H1 (cell line): ENCODE measurements around the gene DKKL1. TPM values are rescaled to one million over a fixed set of nuclear protein-coding genes. Genes with fewer than 3 reads are reported as not detected.

Experiments used
- CTCF ChIA-PET: fragments of 300-600 bp; sonication (Branson Sonifier 250); formaldehyde crosslinking; loops from one replicate; lab custom pipeline; 2021; ENCODE audit not compliant: partially characterized antibody; lab: Charles Lee
- POLR2A ChIA-PET: fragments of 300-600 bp; sonication (Branson Sonifier 250); formaldehyde crosslinking; loops from one replicate; lab custom pipeline; 2021; ENCODE audit warnings: inconsistent platforms; ENCODE audit not compliant: partially characterized antibody; lab: Charles Lee
- DNase-seq, 2 experiments: peaks; one replicate each; pipeline versions ENCODE4 v3.0.0 to v3.0.0-alpha.2; 2010 to 2022; ENCODE audit warnings: low spot score in 2 of 2, low read depth in 1 of 2, mixed read lengths in 1 of 2
- FAIRE-seq: peaks from 2 replicates; lab custom pipeline; 2011; peaks lifted over from hg19 to GRCh38; lab: Jason Lieb, UNC
- H2AFZ ChIP-seq: 2 replicates; pipeline ENCODE4 v1.8.1; 2012; ENCODE audit warnings: low read length, inconsistent platforms
- H2AK5ac ChIP-seq: 2 replicates; pipeline ENCODE4 v1.6.1; 2013; ENCODE audit warnings: low read depth, low read length
- H2BK120ac ChIP-seq: replicated peaks from 2 replicates; pipeline ENCODE3; 2013; ENCODE audit warnings: low read depth, low read length, inconsistent platforms
- H2BK12ac ChIP-seq: 2 replicates; pipeline ENCODE4 v1.6.1; 2013; ENCODE audit warnings: low read depth, low read length
- H2BK15ac ChIP-seq: 2 replicates; pipeline ENCODE4 v1.6.1; 2013; ENCODE audit warnings: low read length
- H2BK20ac ChIP-seq: 2 replicates; pipeline ENCODE4 v1.6.1; 2013; ENCODE audit warnings: low read length
- H2BK5ac ChIP-seq: 2 replicates; pipeline ENCODE4 v1.6.1; 2013; ENCODE audit warnings: low read depth, low read length
- H3K14ac ChIP-seq: 2 replicates; pipeline ENCODE4 v1.6.1; 2013; ENCODE audit warnings: inconsistent platforms; ENCODE audit not compliant: insufficient read length
- H3K18ac ChIP-seq: 2 replicates; pipeline ENCODE4 v1.6.1; 2013; ENCODE audit warnings: low read length; ENCODE audit errors: extremely low read depth
- H3K23ac ChIP-seq: 2 replicates; pipeline ENCODE4 v1.6.1; 2013; ENCODE audit warnings: inconsistent platforms; ENCODE audit not compliant: insufficient read length
- H3K23me2 ChIP-seq: 2 replicates; pipeline ENCODE4 v1.6.1; 2013; ENCODE audit warnings: low read depth, low read length
- H3K27ac ChIP-seq: 2 replicates; pipeline ENCODE4 v1.6.1; 2011; ENCODE audit warnings: low read depth, low read length, inconsistent platforms
- H3K27me3 ChIP-seq, 4 experiments: replicated peaks in 1 of 4; 1 replicate in 1 of 4; 2 replicates in 3 of 4; pipeline versions ENCODE4 v1.6.1 to v1.8.1; 2011 to 2013; ENCODE audit warnings: low read length in 3 of 4, mild to moderate bottlenecking in 3 of 4, inconsistent platforms in 2 of 4, mixed read lengths in 2 of 4, moderate library complexity in 1 of 4; ENCODE audit not compliant: control insufficient read depth in 3 of 4, insufficient read depth in 3 of 4; ENCODE audit errors: extremely low read depth in 1 of 4
- H3K36me3 ChIP-seq, 4 experiments: 2 replicates each; pipeline versions ENCODE4 v1.6.1 to v1.8.1; 2011 to 2013; ENCODE audit warnings: mild to moderate bottlenecking in 4 of 4, low read length in 3 of 4, moderate library complexity in 2 of 4, control low read depth in 1 of 4, inconsistent platforms in 1 of 4; ENCODE audit not compliant: insufficient read depth in 4 of 4, control insufficient read depth in 2 of 4
- H3K4ac ChIP-seq: replicated peaks from 2 replicates; pipeline ENCODE3; 2013; ENCODE audit warnings: low read length, low read depth, mixed read lengths, inconsistent platforms; ENCODE audit not compliant: insufficient read length
- H3K4me1 ChIP-seq, 4 experiments: replicated peaks in 1 of 4; 1 replicate in 1 of 4; 2 replicates in 3 of 4; pipeline versions ENCODE4 v1.6.1 to v1.8.1; 2011 to 2013; ENCODE audit warnings: low read length in 3 of 4, inconsistent platforms in 2 of 4, mixed read lengths in 1 of 4; ENCODE audit not compliant: insufficient read depth in 4 of 4, control insufficient read depth in 3 of 4
- H3K4me2 ChIP-seq, 2 experiments: 2 replicates each; pipeline versions ENCODE4 v1.6.1 to v1.8.1; 2011 to 2013; ENCODE audit warnings: low read depth in 2 of 2, low read length in 2 of 2, control low read depth in 1 of 2, inconsistent platforms in 1 of 2, mild to moderate bottlenecking in 1 of 2; ENCODE audit not compliant: insufficient read depth in 1 of 2
- H3K4me3 ChIP-seq, 4 experiments: fragments of 200-600, 300-600 bp in 1 of 4; sonication (generic), shearing (Covaris generic), sonication (Bioruptor Twin) in 1 of 4; 2 replicates each; pipeline versions ENCODE4 v1.5.1 to v1.8.1; 2011 to 2016; ENCODE audit warnings: low read length in 4 of 4, low read depth in 3 of 4, control low read depth in 2 of 4, inconsistent platforms in 2 of 4, mild to moderate bottlenecking in 2 of 4, mixed read lengths in 1 of 4, moderate library complexity in 1 of 4; ENCODE audit not compliant: insufficient read depth in 2 of 4; ENCODE audit errors: extremely low read depth in 1 of 4
- H3K56ac ChIP-seq: replicated peaks from 2 replicates; pipeline ENCODE3; 2013; ENCODE audit warnings: low read depth, mild to moderate bottlenecking, mixed read lengths, low read length, inconsistent platforms; ENCODE audit not compliant: insufficient read length
- H3K79me1 ChIP-seq: 2 replicates; pipeline ENCODE4 v1.6.1; 2013; ENCODE audit warnings: low read depth, low read length, control low read depth
- H3K79me2 ChIP-seq, 2 experiments: 2 replicates each; pipeline versions ENCODE4 v1.6.1 to v1.8.1; 2012 to 2013; ENCODE audit warnings: low read length in 2 of 2, mild to moderate bottlenecking in 2 of 2, inconsistent platforms in 1 of 2; ENCODE audit not compliant: insufficient read depth in 2 of 2, control insufficient read depth in 1 of 2
- H3K9ac ChIP-seq, 4 experiments: replicated peaks in 1 of 4; 1 replicate in 1 of 4; 2 replicates in 3 of 4; pipeline versions ENCODE4 v1.6.1 to v1.8.1; 2011 to 2013; ENCODE audit warnings: low read depth in 3 of 4, low read length in 3 of 4, control low read depth in 2 of 4, mild to moderate bottlenecking in 2 of 4, moderate library complexity in 2 of 4, inconsistent platforms in 1 of 4; ENCODE audit errors: extremely low read depth in 1 of 4
- H3K9me3 ChIP-seq, 2 experiments: 2 replicates each; pipeline versions ENCODE4 v1.6.1 to v1.8.1; 2012 to 2013; ENCODE audit warnings: mild to moderate bottlenecking in 2 of 2, moderate library complexity in 2 of 2, control low read depth in 1 of 2, inconsistent platforms in 1 of 2, low read depth in 1 of 2, low read length in 1 of 2, mixed read lengths in 1 of 2; ENCODE audit not compliant: insufficient read depth in 2 of 2
- H4K20me1 ChIP-seq, 2 experiments: replicated peaks in 1 of 2; 2 replicates each; pipeline versions ENCODE3 to v1.8.1; 2011 to 2013; ENCODE audit warnings: inconsistent platforms in 2 of 2, low read length in 2 of 2, mild to moderate bottlenecking in 1 of 2; ENCODE audit not compliant: insufficient read depth in 2 of 2, control insufficient read depth in 1 of 2
- H4K5ac ChIP-seq: 2 replicates; pipeline ENCODE4 v1.6.1; 2013; ENCODE audit warnings: low read length, low read depth, mixed read lengths, inconsistent platforms; ENCODE audit not compliant: insufficient read length
- H4K8ac ChIP-seq: 2 replicates; pipeline ENCODE4 v1.8.0; 2013; ENCODE audit warnings: mild to moderate bottlenecking, moderate library complexity, low read length, inconsistent platforms; ENCODE audit not compliant: insufficient read depth; ENCODE audit errors: extremely low read depth
- H4K91ac ChIP-seq: replicated peaks from 2 replicates; pipeline ENCODE3; 2013; ENCODE audit warnings: low read length, mixed read lengths, inconsistent platforms; ENCODE audit not compliant: insufficient read length
- EGR1 ChIP-seq: IDR thresholded peaks from 2 replicates; pipeline ENCODE4 v1.6.1; 2011; ENCODE audit warnings: low read depth, low read length, borderline replicate concordance
- EP300 ChIP-seq, 2 experiments: IDR thresholded peaks; 1 replicate in 1 of 2; 2 replicates in 1 of 2; pipeline ENCODE4 v1.6.1; 2011 to 2012; ENCODE audit warnings: low read depth in 2 of 2, low read length in 2 of 2, mild to moderate bottlenecking in 2 of 2, borderline replicate concordance in 1 of 2, inconsistent platforms in 1 of 2, moderate library complexity in 1 of 2
- KDM5A ChIP-seq: fragments of 200-600 bp; IDR thresholded peaks from 2 replicates; pipeline ENCODE4 v1.7.1; 2012; ENCODE audit warnings: mild to moderate bottlenecking, low read length, inconsistent platforms, mixed read lengths
- RAD21 ChIP-seq, 2 experiments: IDR thresholded peaks in 1 of 2; conservative IDR thresholded peaks in 1 of 2; 2 replicates each; pipeline ENCODE4 v1.6.1; 2011; ENCODE audit warnings: low read depth in 2 of 2, low read length in 2 of 2, improper control_type of control experiment in 1 of 2, inconsistent platforms in 1 of 2, mild to moderate bottlenecking in 1 of 2, moderate library complexity in 1 of 2
- RBBP5 ChIP-seq: IDR thresholded peaks from 2 replicates; pipeline ENCODE4 v1.7.1; 2012; ENCODE audit warnings: low read depth, mild to moderate bottlenecking, inconsistent platforms, low read length, moderate library complexity, borderline replicate concordance
- WGBS, 2 experiments: shearing (Covaris generic) in 1 of 2; methylation state at CpG; one replicate each; pipeline versions ENCODE4 v1.1.6 to v1.1.7; 2013 to 2015; ENCODE audit warnings: low lambda C conversion rate in 2 of 2, mixed read lengths in 2 of 2, inconsistent platforms in 1 of 2, low coverage in 1 of 2, missing lambda C conversion rate in 1 of 2; ENCODE audit not compliant: insufficient replicate concordance in 2 of 2, insufficient coverage in 1 of 2, insufficient read length in 1 of 2; ENCODE audit errors: extremely low coverage in 1 of 2, missing lambda C conversion rate in 1 of 2; 5-methylcytosine and 5-hydroxymethylcytosine counted together
- polyA plus RNA-seq, 7 experiments: library from polyadenylated mRNA; depleted of rRNA in 3 of 7; stranded (reverse) in 5 of 7; unstranded in 2 of 7; fragments of >200 nt in 5 of 7; fragments of 200-250 nt in 2 of 7; gene quantifications; 1 replicate in 5 of 7; 2 replicates in 1 of 7; 4 replicates in 1 of 7; pipeline versions ENCODE4 v1.2.1 to v1.2.3, GENCODE V29; 2011 to 2013; ENCODE audit warnings: missing spikeins in 2 of 7, mixed read lengths in 2 of 7
- total RNA-seq: library from RNA; stranded (reverse); fragmentation: NEBNext Ultra II Directional; extraction: Animal tissue kit (Norgen Biotek cat#: 25700); gene quantifications from 2 replicates; pipeline ENCODE4 v1.2.1, GENCODE V29; 2021

DKKL1 gene
- total and polyA plus RNA-seq, 2 of the 8 experiments (the other 6 are each of a cell fraction or from before 2014, with no cell fraction given): 2.6 to 6.8 TPM

GRCh38 chr19:49340865-49341718 lies 22.6 kb upstream of the DKKL1 start:
- H3K56ac ChIP-seq: no peak overlapping the region
- H4K20me1 ChIP-seq: peaks cover 9 to 27% of the 10 kb centered on the region in 2 experiments
- TF ChIP-seq RAD21 (IDR thresholded peaks at IDR 0.05 in 1 of 2, conservative IDR thresholded peaks at IDR 0.05 in 1 of 2; ENCODE audit: low read depth in 2 of 2, low read length in 2 of 2) (no peak), EGR1 (no peak), KDM5A (no peak), RBBP5 (no peak), EP300 (IDR thresholded peaks at IDR 0.05; ENCODE audit: borderline replicate concordance in 1 of 2, low read depth in 2 of 2, low read length in 2 of 2) (no peak)
- no peaks in the 10 kb centered on the region for H3K79me1 ChIP-seq
- no peak overlapping the region for H2AFZ ChIP-seq
- no peak overlapping the region for H4K8ac ChIP-seq
- peaks cover 0 to 17% (median 9%) of the 10 kb centered on the region in 4 experiments; a peak in 6 of 7 replicates for H3K4me1 ChIP-seq
- H3K4me2 ChIP-seq: peak overlapping the region in 1 of 2 experiments; percentile 88; a peak in 1 of 4 replicates
- ChIA-PET POLR2A (interaction anchor here (0.6 to 6.9 kb wide), 8 partner anchors 8 to 334 kb away, joined by 3 to 63 read pairs (median 21); partner anchors contain the start of genes DKKL1, PIH1D1, SLC6A16 and TEAD2), CTCF (interaction anchor here (0.7 to 2.1 kb wide), 6 partner anchors 9 to 230 kb away, joined by 3 to 5 read pairs (median 3); no protein-coding TSS in a partner anchor)
- H3K9ac ChIP-seq: no peak overlapping the region; a peak in 1 of 7 replicates
- no peak overlapping the region for H3K14ac ChIP-seq
- H3K79me2 ChIP-seq: no peaks in the 10 kb centered on the region
- H2BK12ac ChIP-seq: no peak overlapping the region
- no peak overlapping the region for H3K4ac ChIP-seq
- FAIRE-seq (no peak), DNase-seq (no peak)
- H2BK15ac ChIP-seq: no peak overlapping the region
- H2BK120ac ChIP-seq: no peak overlapping the region
- peaks cover 0 to 10% (median 3%) of the 10 kb centered on the region in 4 experiments; a peak in 4 of 7 replicates for H3K27me3 ChIP-seq
- H4K91ac ChIP-seq: no peak overlapping the region
- no peak overlapping the region for H2BK5ac ChIP-seq
- H3K9me3 ChIP-seq: no peaks in the 10 kb centered on the region
- 92% methylated on average over 11 of the region's 11 CpGs; no CpG with 5 or more reads in 1 of the 2 experiments for WGBS, 2 experiments
- H2BK20ac ChIP-seq: no peak overlapping the region
- H3K27ac ChIP-seq: no peak overlapping the region
- H3K23me2 ChIP-seq: peaks cover 13% of the 10 kb centered on the region
- H3K36me3 ChIP-seq: peaks cover 37 to 52% (median 41%) of the 10 kb centered on the region in 4 experiments
- no peak overlapping the region for H3K18ac ChIP-seq
- H4K5ac ChIP-seq: no peak overlapping the region
- no peak overlapping the region for H3K4me3 ChIP-seq
- no peak overlapping the region for H3K23ac ChIP-seq
- H2AK5ac ChIP-seq: no peak overlapping the region
